WTC11 (cell line): ENCODE data around the gene ASPN.

Experiments
- ATF3 ChIP-seq: sonication (generic); formaldehyde crosslinking; conservative IDR thresholded peaks from 2 replicates; pipeline ENCODE4 v1.8.1; 2022; ENCODE audit warnings: mild to moderate bottlenecking, missing genetic modification reagents
- CTCF ChIP-seq: fragments of 200-600 bp; IDR thresholded peaks from 2 replicates; pipeline ENCODE4 v1.8.0; 2022; ENCODE audit warnings: antibody characterized with exemption
- JUN ChIP-seq: sonication (generic); formaldehyde crosslinking; IDR thresholded peaks from 2 replicates; pipeline ENCODE4 v1.8.0; 2023; ENCODE audit warnings: mild to moderate bottlenecking, missing genetic modification reagents
- KAT7 ChIP-seq: sonication (generic); formaldehyde crosslinking; IDR thresholded peaks from 2 replicates; pipeline ENCODE4 v1.8.1; 2023; ENCODE audit warnings: missing genetic modification reagents, mild to moderate bottlenecking, borderline replicate concordance
- MLX ChIP-seq: sonication (generic); formaldehyde crosslinking; IDR thresholded peaks from 2 replicates; pipeline ENCODE4 v1.8.1; 2023; ENCODE audit warnings: mild to moderate bottlenecking, missing genetic modification reagents, moderate library complexity
- ZNF263 ChIP-seq: sonication (generic); formaldehyde crosslinking; IDR thresholded peaks from 2 replicates; pipeline ENCODE4 v1.8.1; 2022; ENCODE audit warnings: low read depth, mild to moderate bottlenecking, moderate library complexity, missing genetic modification reagents
- ZNF416 ChIP-seq: fragments of 250-450 bp; sonication (Bioruptor Pico); IDR thresholded peaks from 2 replicates; pipeline ENCODE4 v1.9.0; 2021; ENCODE audit warnings: mild to moderate bottlenecking, inconsistent platforms

- no peak for TF ChIP-seq ATF3 (CRISPR knock-in tag)
- TF ChIP-seq ZNF263 = no peak
- TF ChIP-seq ZNF416 (CRISPR knock-in tag) = no peak
- no peak for TF ChIP-seq JUN (CRISPR knock-in tag)
- TF ChIP-seq MLX (CRISPR knock-in tag) = no peak
- TF ChIP-seq CTCF = no peak
- no peak for TF ChIP-seq KAT7 (CRISPR knock-in tag)
These were observed 32.3 kb upstream of the ASPN start for GRCh38 chr9:92514635-92515034.
